GM18861 (cell line): Measurements from ENCODE around the gene FBN1.

ENCODE experiments used
- ATAC-seq: cut with Tn5 transposase; IDR thresholded peaks from one replicate; pipeline ENCODE4 v1.9.1; 2021; ENCODE audit not compliant: unreplicated experiment

The FBN1 gene

DNA sequence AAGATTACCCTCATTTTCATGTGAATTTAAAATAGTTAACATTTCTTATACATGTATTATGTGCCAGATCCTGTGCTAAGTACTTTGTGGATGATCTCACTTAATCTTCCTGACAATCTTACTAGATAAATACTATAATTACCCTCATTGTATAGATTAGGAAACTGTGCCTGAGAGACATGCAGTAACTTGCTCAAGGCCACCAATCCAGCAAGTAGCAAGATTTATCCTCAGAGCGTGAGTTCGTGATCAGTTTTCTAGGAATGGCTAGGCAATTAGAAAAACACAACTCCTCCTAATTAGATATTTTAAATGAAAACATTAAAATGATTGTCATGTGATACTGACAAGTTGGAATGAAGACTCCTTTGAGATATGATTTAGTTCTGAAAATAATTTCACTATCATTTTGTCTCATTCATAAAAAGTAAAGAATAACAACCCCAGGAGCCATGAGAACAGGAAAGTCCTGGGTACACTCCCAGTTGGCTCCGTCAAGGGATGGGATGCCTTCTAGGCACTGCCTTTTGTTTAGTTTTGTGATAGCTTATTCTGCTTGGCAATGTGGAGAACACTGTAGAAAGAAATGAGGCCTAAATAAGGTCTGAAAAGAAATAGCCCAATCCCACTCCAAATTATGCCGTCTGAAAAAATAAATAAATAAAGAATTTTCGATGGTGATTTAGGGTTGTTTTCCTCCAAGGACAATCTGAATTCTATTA is 61.3 kb downstream of the FBN1 start:
- no peak for ATAC-seq

DNA sequence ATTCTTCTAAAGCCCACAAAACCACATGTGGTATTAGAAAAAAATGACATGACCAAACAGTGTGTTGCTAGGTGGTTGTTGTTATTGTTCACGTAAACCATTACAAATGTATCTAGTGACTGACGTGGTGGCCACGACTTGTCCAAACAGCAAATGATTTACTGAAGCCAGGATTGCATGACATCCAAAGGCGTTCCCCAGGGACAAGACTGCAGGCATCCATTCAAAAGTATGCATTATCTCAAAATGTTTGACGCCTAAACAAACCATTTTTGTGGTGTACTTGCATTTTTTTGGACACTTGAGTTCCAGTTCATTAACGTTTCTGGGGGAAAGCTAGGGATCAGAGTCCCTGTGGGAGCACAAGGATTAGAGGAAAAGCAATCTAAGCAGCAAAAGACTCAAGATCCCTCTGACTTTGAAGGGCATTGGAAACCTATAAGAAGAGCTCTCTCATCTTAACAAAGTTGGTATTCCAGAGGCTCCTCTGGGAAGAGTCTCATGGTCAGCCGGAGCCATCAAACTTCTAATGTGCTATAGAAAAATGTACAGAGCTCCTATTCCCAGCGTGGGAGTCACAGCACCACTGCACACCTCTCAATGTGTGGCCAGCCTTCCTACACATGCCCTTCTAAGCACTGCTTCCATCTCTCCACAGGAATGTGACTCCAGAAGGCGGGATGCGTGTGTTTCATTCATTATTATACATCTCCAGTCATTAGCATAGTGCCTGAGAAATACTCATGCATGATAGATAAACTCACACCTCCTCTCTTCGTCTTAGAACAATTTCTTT is 62.9 kb downstream of the FBN1 start:
- no peak for ATAC-seq

DNA sequence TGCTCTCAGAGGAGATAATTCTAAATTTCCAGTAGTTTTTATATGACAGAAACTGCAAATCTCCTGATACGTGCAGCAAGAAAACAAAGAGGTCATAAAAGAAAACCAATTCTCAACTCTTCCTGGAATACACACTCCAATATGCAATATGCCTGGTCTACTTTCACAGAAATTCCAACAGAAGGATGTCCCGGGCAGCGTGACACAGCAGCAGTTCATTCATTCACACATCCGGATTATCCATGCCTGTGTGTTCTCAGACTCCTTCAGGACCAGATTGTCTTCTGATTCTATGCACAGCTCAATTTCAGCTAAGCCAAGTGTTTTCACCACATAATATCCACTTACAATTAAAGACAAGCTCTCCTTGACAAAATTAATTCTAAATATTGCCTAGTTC is 64.3 kb downstream of the FBN1 start:
- ATAC-seq: no peak

DNA sequence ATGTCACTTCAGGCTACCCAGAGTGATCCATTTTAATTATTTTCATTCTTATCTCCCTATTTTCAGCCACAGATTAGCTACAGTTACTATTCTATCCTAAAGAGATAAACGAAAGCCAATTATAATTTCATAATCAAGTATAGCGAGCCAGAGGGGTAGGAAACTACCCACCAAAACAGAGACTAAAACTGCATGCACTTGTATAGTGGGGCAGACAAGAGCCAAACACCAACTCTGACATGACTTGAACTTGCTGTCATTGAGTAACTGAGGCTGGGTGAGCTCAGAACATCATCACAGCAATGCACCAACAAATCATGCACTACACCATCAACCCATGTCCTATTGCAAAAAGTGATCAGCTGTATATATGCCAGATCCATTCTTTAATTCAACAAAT is 64.8 kb downstream of the FBN1 start:
- no peak for ATAC-seq

DNA sequence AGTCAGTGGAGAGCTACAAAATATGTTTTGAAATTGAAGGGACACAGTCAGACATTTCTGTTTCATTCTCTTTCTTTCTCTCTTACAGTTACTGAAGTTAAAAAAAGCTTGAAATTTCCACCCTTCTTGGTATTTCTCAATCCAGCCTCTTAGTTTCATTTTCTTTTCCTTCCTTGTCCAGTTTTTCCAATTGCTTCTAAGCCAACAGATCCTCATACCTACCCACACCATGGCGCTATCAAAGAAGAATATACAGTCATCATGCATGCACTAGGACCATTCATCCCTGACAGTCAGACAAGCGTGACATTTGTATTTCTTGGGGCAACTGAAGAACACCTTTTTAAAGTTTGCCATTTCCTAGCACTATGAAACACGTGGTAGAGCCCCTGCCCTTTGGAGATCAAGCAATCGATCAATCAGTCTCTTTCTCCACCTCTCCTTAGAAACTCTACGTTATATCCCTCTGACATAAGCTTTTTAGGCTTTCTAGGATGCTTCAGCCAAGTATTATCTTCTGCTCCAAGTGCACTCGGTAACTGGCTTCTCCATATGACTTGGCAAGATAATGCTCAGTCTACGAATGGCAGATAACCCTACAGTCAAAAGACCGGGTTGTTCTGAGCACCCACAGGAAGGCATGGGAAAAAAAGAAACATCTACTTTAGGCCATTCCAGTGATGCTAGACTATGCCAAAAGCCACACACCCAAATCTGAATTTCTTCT is 65.4 kb downstream of the FBN1 start:
- ATAC-seq: no peak

DNA sequence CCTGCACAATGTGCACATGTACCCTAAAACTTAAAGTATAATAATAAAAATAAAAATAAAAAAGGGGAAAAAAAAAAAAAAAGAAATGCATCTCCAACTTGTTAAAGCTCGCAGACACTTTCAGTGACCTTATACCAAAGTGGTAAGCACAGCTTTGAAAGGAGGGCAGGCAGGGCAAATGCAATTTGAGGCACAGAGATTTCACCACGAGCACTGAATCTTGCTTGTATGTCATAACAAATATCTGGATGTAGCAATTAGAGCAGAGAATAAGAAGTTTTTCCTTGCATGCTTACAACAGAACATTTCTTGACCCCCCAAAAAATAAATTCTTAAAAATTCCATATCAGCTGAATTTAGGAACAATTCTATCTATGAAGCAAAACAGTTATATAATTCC is 66.5 kb downstream of the FBN1 start:
- ATAC-seq: no peak

DNA sequence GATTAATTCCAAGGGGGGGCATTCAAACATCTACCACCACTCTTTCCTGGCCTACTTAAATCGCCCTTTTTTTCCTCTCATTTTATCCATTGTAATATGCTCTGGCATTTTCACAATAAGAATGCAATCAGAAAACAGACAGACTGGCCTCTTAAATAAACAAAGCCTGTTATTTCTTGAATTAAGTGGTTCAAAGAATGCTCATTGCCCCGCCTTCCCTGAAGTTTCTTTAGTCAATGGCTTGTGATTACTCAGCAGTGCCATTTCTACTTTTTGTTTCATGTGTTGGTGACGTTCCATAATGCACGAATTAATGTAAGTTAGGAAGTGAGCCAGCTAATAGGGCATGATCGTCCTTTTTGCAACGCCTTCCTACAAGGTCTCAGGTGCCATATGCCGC is 68.0 kb downstream of the FBN1 start:
- no peak for ATAC-seq

DNA sequence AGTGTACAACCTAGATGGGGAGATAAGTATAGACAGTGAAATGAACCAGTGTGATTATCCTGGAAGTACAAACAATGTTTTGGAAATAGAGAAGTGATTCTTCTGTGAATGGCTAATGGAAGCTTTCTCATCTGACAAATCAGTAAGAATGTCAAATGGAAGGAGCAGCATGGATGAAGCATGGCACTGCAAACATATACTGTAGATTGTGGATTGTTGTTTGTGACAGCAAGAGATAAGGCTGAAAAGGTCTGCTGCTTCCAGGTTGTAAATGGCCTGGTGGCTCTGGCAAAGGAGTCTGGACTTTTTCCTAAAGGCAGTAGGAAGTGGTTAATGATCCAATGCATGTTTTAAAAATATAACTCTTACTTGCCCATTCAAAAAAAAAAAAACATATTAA is 71.3 kb downstream of the FBN1 start:
- ATAC-seq: no peak

DNA sequence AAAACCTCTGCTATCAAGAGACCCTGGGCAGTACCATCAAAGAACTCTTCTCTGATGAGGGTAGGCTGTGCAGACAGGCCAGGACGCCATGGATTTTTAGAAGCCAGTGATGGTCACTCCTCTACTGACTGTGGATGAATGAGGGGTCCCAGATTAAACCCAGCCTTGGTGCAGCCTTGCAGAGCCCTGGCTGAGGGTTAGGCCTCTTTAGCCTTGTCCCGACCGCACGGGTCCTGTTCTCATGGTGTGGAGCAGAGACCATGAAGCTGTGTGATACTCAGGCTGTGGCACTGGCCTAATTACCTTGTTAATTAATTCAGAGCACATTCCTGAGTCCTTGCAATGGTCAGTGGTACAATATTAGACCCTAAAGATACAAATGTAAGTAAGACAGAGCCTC is 71.7 kb downstream of the FBN1 start:
- ATAC-seq: no peak

DNA sequence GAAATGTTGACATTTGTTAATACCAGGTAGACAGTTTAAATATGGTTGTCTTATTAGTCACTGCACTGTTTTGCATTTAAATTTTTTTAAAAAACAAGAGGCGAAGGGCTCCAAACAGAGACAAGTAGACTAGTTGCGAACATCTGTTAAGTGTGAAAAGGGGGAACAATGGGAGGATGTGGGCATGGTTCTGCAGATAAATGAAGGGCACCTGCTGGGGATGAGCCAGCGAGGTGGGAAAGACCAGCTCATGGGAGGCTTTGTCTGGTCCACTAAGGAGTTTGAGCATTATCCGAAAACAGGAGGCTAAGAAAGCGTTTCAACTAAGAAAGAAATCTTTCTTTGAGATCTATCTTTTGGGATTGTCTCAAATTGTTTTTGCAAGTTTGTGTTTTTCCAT is 72.7 kb downstream of the FBN1 start:
- ATAC-seq: no peak

DNA sequence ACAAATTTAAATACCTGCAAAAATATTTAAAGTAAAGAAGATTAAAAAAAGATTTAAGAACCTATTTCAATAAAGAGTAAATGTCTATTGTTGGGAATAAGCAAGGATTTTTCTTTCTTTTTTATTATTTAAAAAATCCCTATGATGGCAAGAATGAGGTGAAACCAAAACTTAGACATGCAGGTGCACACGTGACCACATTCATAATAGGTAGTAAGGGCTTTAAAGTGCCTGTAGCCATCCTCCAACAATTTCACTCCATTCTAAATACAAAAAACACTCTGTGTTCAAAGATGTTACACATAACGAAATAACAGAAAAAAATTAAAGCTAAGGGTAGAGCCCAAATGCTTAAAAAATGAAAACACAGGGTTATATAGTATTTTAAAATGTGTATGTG is 74.0 kb downstream of the FBN1 start:
- no peak for ATAC-seq

DNA sequence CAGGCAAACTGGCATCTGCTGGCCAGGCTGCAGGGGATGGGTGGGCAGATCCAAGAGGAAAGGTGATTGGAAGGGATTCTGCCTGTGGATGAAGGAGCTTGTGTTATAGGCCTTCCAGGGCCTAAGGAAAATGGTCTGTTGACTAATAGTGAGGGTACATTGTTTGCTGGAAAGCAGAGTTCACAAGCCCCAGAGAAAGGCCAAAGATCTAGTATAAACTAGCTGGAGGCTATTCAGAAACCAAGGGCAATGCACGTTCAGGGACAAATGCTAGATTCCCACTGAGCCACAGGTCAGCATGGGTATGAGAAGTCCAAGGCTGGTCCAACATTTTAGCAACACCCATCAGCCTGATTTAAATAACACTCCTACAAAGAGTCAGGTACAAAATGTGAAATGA is 74.7 kb downstream of the FBN1 start:
- no peak for ATAC-seq

DNA sequence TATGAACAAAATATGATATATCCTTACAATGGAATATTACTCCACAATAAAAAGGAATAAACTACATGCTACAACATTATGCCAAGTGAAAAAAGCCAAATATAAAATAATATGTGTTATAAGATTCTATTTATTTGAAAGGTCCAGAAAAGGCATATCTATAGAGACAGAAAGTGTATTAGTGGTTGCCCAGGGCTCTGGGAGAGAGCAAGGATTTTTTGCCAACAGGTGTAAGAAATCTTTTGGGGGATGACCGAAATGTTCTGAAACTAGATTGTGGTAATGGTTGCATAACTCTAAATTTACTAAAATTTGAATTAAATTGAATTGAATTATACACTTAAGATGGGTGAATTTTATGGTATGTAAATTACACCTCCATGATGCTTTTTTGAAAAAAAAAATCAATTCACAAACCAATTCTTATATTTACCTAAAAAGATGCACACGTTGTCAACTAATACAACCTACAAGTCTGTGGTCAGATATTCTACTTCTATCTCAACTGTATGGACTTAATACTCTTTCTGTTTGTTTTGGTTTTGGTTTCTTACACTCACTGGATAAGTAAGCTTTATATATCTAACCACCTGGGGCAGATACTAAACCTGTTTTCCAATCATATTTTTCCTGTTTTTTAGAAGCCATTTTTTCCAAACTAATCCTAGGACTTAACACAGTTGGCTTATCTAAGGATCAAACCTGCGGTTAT is 75.8 kb downstream of the FBN1 start:
- ATAC-seq: peak; percentile 57

DNA sequence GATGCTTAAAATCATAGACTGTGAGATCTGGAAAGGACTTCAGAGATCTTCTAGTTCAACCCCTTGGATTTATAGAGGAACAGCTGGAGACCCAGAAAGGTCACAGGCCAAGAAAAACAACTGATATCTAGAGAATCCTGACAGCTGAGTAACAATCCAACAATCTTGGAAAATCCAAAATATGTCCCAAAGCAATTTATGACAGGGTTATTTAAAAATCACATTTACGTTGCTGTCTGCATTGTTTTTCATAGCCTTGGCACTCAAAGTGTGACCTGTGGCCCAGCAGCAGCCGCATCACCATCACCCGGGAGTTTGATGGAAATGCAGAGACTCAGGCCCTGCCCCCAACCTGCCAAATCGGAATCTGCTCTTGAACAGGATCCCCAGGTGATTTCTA is 78.8 kb downstream of the FBN1 start:
- ATAC-seq: no peak

DNA sequence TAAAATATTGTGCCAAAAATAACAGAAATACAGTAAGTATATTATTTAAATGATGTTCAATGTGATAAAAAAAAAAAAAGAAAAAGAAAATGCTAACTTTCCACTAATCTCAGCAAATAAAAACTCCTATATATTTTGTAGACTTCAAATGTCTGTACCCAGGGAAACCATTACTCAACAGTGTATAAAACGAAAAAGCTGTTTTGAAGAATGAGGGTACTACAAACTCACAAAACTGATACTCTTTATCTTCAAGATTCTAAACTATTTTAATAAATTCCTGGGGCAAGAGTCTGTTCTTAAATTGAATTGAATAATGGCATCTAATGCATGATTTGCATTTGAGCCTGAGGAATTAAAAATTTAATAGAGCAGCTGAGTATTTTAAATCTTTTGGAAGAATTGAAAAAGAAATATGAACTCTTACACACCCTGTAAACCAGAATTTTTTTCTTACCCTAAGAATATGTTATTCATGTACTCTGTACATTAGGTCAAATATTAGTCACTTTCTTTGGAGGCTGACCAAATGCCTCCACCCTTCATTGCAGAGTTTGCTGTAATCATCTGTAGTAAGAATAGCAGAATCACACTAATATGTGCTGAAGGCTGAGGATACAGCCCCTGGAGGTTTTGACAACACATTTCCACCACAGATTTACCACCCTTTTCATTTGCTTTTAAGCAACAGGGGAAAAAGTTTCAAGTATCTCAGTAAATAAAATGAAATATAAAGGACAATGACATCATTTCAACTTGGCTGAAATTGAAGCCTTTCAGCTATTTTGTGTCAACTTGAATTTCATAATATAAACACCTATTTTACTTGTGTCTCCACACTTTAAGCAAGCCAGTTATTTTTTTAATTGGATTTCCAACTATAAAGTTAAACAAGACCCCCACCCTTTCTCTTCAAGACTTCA is 79.7 kb downstream of the FBN1 start:
- no peak for ATAC-seq

DNA sequence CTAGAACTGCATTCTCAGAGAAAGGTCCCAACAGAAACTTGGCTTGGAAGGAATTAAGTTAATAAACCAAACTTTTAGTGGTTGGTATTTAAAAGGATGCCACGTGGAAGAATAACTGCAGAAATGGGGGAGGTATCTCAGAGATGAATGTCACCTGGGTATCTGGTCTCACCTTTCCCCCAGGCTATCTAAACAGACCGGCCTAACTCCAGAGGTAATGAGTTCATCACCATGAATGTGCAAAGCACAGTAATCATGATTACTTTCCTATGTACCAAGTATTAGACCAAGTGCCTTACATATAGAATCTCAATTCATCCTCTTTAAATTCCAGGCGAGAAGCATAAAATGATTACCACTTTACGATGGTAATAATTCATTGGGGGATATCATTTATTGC is 80.8 kb downstream of the FBN1 start:
- no peak for ATAC-seq

DNA sequence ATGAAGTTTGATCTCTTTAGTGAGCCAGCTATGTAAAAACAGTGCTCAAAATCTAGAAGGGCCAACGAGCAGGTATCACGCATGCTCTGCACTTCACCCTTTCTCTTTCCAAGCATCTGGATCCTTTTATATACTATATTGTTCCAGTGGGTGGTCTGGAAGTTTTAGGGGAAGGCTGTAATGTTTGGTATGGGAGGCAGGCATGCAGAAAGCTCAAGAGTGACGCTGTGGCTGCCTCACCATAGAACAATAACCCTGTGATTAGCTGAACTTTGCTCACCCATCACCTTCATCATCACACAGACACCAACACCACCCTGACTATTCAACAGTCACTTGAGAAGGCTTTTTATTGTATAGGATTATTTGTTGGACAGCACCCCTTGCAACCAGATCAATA is 81.6 kb downstream of the FBN1 start:
- ATAC-seq: no peak

DNA sequence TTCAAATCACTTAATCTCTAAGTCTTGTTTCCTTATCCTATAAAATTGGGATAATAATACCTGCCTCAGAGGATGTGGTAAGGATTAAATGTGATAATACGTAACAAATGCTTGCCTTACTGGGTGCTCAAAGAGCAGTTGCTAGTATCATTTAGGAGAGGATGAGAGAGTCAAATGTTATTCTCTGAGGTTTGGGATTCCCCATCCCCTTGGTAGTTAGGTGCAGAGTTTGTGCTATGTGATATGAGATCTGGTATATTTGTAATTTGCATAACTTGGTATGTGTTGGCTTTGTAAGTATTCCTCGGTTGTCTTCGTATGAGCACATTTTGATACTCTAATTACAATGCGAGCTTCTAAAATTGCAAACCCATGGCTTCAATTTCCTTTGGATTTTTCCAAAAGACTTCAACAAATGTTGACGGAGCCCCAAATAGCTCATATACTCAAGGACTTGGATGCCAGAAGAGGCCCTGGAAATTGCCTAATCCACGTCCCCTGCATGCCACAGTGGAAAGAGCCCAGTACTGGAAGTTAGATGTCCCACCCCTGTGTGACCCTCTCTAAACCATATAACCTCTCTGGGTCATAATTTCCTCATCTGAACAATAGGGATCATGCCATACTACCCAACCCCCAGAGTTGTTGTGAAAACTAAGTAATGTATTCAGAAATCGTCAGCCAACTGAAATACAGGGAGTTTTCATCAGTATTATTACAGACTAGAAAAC is 85.0 kb downstream of the FBN1 start:
- peak; percentile 39 for ATAC-seq

DNA sequence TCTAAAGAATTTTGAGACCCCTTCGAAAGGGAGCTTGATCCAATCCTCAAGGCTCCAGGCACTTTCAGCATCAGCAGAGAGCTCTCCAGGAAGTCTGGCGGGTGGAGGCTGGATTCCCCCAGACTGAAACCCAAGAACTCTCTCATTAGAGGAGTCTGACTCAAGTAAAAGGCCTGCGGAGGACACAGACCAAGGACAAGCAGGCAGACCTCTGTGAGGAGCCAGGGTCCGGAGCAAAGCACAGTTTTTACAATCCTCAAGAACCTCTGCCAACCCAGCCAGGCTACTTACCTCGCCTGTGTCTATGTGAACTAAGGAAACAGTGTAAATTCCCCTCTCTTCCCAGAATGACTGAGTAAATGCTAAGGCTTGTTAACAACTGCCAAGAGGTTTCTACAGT is 86.2 kb downstream of the FBN1 start:
- no peak for ATAC-seq

DNA sequence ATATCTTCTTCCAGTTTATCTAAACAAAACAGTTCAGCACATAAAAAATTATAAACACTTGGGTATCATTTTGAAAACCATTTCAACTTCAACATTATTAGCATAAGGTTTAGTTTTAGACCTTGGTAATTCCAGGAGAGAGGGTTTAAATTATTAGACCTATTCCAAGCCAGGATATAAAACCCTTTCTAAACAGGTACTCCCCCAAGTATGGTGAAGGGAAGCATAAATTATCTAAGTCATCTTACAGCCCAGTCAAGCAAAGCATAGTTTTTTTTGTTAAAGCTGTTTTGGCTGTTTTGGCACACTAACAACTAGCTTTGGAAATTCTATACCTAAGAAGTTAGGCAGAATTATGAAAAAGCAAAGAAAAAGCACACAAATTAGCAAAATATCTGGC is 87.3 kb downstream of the FBN1 start:
- no peak for ATAC-seq
